ENCODE measurements around the gene RIN3.

- TF ChIP-seq CTCF (IDR thresholded peaks at IDR 0.05) (no peak), EZH2 (IDR thresholded peaks at IDR 0.05) (no peak)
Observed at GRCh38 chr14:92529903-92530302, 16.3 kb downstream of the RIN3 start.

All from neural progenitor cell (in vitro differentiated cells).